Measurements from ENCODE around the gene FRAS1. TPM values are rescaled to one million over a fixed set of nuclear protein-coding genes. Genes with fewer than 3 reads are reported as not detected.

The FRAS1 gene
- total RNA-seq, 1 donor from 2014 or later, result 24.6 TPM

- Histone ChIP-seq H3K9ac (ENCODE audit: low read length) (no peak overlapping the region), H3K4me1 (ENCODE audit: insufficient read depth, low read length) (no peaks in the 10 kb centered on the region), H3K27ac (ENCODE audit: low read depth, low read length) (no peak overlapping the region), H4K20me1 (ENCODE audit: insufficient read depth, low read length) (no peaks in the 10 kb centered on the region), H3K27me3 (ENCODE audit: insufficient read depth, low read length) (no peaks in the 10 kb centered on the region), H3K9me3 (ENCODE audit: insufficient read depth, low read depth, low read length) (no peaks in the 10 kb centered on the region), H3K79me2 (ENCODE audit: insufficient read depth, low read length) (no peaks in the 10 kb centered on the region), H3K4me3 (ENCODE audit: insufficient read depth, low read depth, low read length) (no peak overlapping the region), H3K36me3 (ENCODE audit: insufficient read depth, low read length) (no peaks in the 10 kb centered on the region), H3K4me2 (ENCODE audit: low read length) (no peak overlapping the region), H2AFZ (ENCODE audit: low read depth, low read length) (no peak overlapping the region)
- no peak for DNase-seq (ENCODE audit: low read depth)
- no peaks in the 10 kb centered on the region for H3K9me3 Mint-ChIP-seq (ENCODE audit: unreplicated experiment)
- H3K4me3 Mint-ChIP-seq (ENCODE audit: unreplicated experiment), result no peak overlapping the region
- TF ChIP-seq EZH2 (IDR thresholded peaks at IDR 0.05; ENCODE audit: insufficient read depth, low read length) (no peak), CTCF (IDR thresholded peaks at IDR 0.05; ENCODE audit: insufficient read depth, low read depth, low read length) (no peak)
- no peak overlapping the region for H3K27ac Mint-ChIP-seq (ENCODE audit: unreplicated experiment)
- no peaks in the 10 kb centered on the region for H3K27me3 Mint-ChIP-seq (ENCODE audit: low read depth, unreplicated experiment)
- no peaks in the 10 kb centered on the region for H3K36me3 Mint-ChIP-seq (ENCODE audit: low read depth, unreplicated experiment)
- FAIRE-seq, result no peak
- H3K4me1 Mint-ChIP-seq (ENCODE audit: low read depth, unreplicated experiment), result no peaks in the 10 kb centered on the region
Measured at GRCh38 chr4:78038704-78039103, 18.4 kb upstream of the FRAS1 start.

- no peak overlapping the region for H3K27ac Mint-ChIP-seq (ENCODE audit: unreplicated experiment)
- no peaks in the 10 kb centered on the region for H3K9me3 Mint-ChIP-seq (ENCODE audit: unreplicated experiment)
- H3K4me1 Mint-ChIP-seq (ENCODE audit: low read depth, unreplicated experiment), result no peaks in the 10 kb centered on the region
- no peaks in the 10 kb centered on the region for H3K36me3 Mint-ChIP-seq (ENCODE audit: low read depth, unreplicated experiment)
- H3K27me3 ChIP-seq (ENCODE audit: insufficient read depth, low read length), result no peaks in the 10 kb centered on the region
- no peak overlapping the region for H3K4me3 Mint-ChIP-seq (ENCODE audit: unreplicated experiment)
- no peaks in the 10 kb centered on the region for H4K20me1 ChIP-seq (ENCODE audit: insufficient read depth, low read length)
- H3K4me1 ChIP-seq (ENCODE audit: insufficient read depth, low read length), result no peaks in the 10 kb centered on the region
- no peak overlapping the region for H3K4me3 ChIP-seq (ENCODE audit: insufficient read depth, low read depth, low read length)
- FAIRE-seq, result no peak
- TF ChIP-seq CTCF (IDR thresholded peaks at IDR 0.05; ENCODE audit: insufficient read depth, low read depth, low read length) (no peak), EZH2 (IDR thresholded peaks at IDR 0.05; ENCODE audit: insufficient read depth, low read length) (no peak)
- no peak overlapping the region for H3K9ac ChIP-seq (ENCODE audit: low read length)
- H3K4me2 ChIP-seq (ENCODE audit: low read length), result no peak overlapping the region
- no peak for DNase-seq (ENCODE audit: low read depth)
- no peak overlapping the region for H3K27ac ChIP-seq (ENCODE audit: low read depth, low read length)
- no peaks in the 10 kb centered on the region for H3K9me3 ChIP-seq (ENCODE audit: insufficient read depth, low read depth, low read length)
- no peaks in the 10 kb centered on the region for H3K79me2 ChIP-seq (ENCODE audit: insufficient read depth, low read length)
- H2AFZ ChIP-seq (ENCODE audit: low read depth, low read length), result no peak overlapping the region
- H3K27me3 Mint-ChIP-seq (ENCODE audit: low read depth, unreplicated experiment), result no peaks in the 10 kb centered on the region
- no peaks in the 10 kb centered on the region for H3K36me3 ChIP-seq (ENCODE audit: insufficient read depth, low read length)
Measured at GRCh38 chr4:78039678-78040077, 17.4 kb upstream of the FRAS1 start.

GRCh38 chr4:78040431-78040830, 16.7 kb upstream of the FRAS1 start:
- H2AFZ ChIP-seq (ENCODE audit: low read depth, low read length), result no peak overlapping the region
- H3K27me3 ChIP-seq (ENCODE audit: insufficient read depth, low read length), result no peaks in the 10 kb centered on the region
- FAIRE-seq, result no peak
- H3K9ac ChIP-seq (ENCODE audit: low read length), result no peak overlapping the region
- no peak overlapping the region for H3K4me3 ChIP-seq (ENCODE audit: insufficient read depth, low read depth, low read length)
- Mint-ChIP-seq H3K27ac (ENCODE audit: unreplicated experiment) (no peak overlapping the region), H3K27me3 (ENCODE audit: low read depth, unreplicated experiment) (no peaks in the 10 kb centered on the region), H3K4me3 (ENCODE audit: unreplicated experiment) (no peak overlapping the region), H3K36me3 (ENCODE audit: low read depth, unreplicated experiment) (no peaks in the 10 kb centered on the region), H3K4me1 (ENCODE audit: low read depth, unreplicated experiment) (no peaks in the 10 kb centered on the region), H3K9me3 (ENCODE audit: unreplicated experiment) (no peaks in the 10 kb centered on the region)
- H3K79me2 ChIP-seq (ENCODE audit: insufficient read depth, low read length), result no peaks in the 10 kb centered on the region
- H3K9me3 ChIP-seq (ENCODE audit: insufficient read depth, low read depth, low read length), result no peaks in the 10 kb centered on the region
- H3K4me1 ChIP-seq (ENCODE audit: insufficient read depth, low read length), result no peaks in the 10 kb centered on the region
- no peaks in the 10 kb centered on the region for H3K36me3 ChIP-seq (ENCODE audit: insufficient read depth, low read length)
- H3K27ac ChIP-seq (ENCODE audit: low read depth, low read length), result no peak overlapping the region
- no peak for TF ChIP-seq EZH2 (IDR thresholded peaks at IDR 0.05; ENCODE audit: insufficient read depth, low read length)
- TF ChIP-seq CTCF (IDR thresholded peaks at IDR 0.05; ENCODE audit: insufficient read depth, low read depth, low read length), result no peak
- H3K4me2 ChIP-seq (ENCODE audit: low read length), result no peak overlapping the region
- H4K20me1 ChIP-seq (ENCODE audit: insufficient read depth, low read length), result no peaks in the 10 kb centered on the region
- DNase-seq (ENCODE audit: low read depth), result peak; percentile 22
